ENCODE data around the gene CCR5.
A peak's percentile ranks its signal among the peaks of the same experiment; 100 is the strongest.
"Not testable (repeated sequence)": the region's sequence is repeated elsewhere in the genome, so short reads cannot be mapped to it uniquely, and the experiment has no call there.

The CCR5 gene

GRCh38 chr3:46388847-46389246, 18.1 kb downstream of the CCR5 start:
- DNase-seq: not testable (repeated sequence)

GRCh38 chr3:46389306-46389705, 18.6 kb downstream of the CCR5 start:
- no peak for DNase-seq

GRCh38 chr3:46391526-46391925, 20.8 kb downstream of the CCR5 start:
- DNase-seq: not testable (repeated sequence)

- no peak for DNase-seq
Observed at GRCh38 chr3:46393011-46393410, 22.3 kb downstream of the CCR5 start.

GRCh38 chr3:46393554-46394434, 23.0 kb downstream of the CCR5 start:
- no peak for DNase-seq

GRCh38 chr3:46395210-46395661, 24.5 kb downstream of the CCR5 start:
- no peak for DNase-seq

- no peak for DNase-seq
Observed at GRCh38 chr3:46395766-46396530, 25.2 kb downstream of the CCR5 start.

- no peak for DNase-seq
Observed at GRCh38 chr3:46397111-46397510, 26.4 kb downstream of the CCR5 start.

GRCh38 chr3:46398186-46398955, 27.6 kb downstream of the CCR5 start:
- no peak for DNase-seq

GRCh38 chr3:46399098-46399497, 28.4 kb downstream of the CCR5 start:
- no peak for DNase-seq

- no peak for DNase-seq
Observed at GRCh38 chr3:46399557-46399956, 28.8 kb downstream of the CCR5 start.

- DNase-seq: peak; percentile 5
Observed at GRCh38 chr3:46400000-46400734, 29.4 kb downstream of the CCR5 start.

GRCh38 chr3:46400846-46401245, 30.1 kb downstream of the CCR5 start:
- no peak for DNase-seq

- no peak for DNase-seq
Observed at GRCh38 chr3:46401579-46401978, 30.8 kb downstream of the CCR5 start.

- not testable (repeated sequence) for DNase-seq
Observed at GRCh38 chr3:46402902-46403301, 32.2 kb downstream of the CCR5 start.

GRCh38 chr3:46405301-46406019, 34.7 kb downstream of the CCR5 start:
- DNase-seq: no peak

GRCh38 chr3:46406443-46406787, 35.7 kb downstream of the CCR5 start:
- no peak for DNase-seq

- DNase-seq: no peak
Observed at GRCh38 chr3:46406788-46407611, 36.3 kb downstream of the CCR5 start, which contains the start of the genes CCR5AS and CCRL2. Gene CCR5AS (minus strand): TSS chr3:46407066. Gene CCRL2 (plus strand): TSS chr3:46407259. CDS start chr3:46408080, 821 bp downstream.

GRCh38 chr3:46407970-46408369, 37.2 kb downstream of the CCR5 start:
- no peak for DNase-seq

- no peak for DNase-seq
Observed at GRCh38 chr3:46408853-46409252, 38.1 kb downstream of the CCR5 start.
